NOMO-1 treated with dmso at 0.1 percent for 144 hours (cell line): ENCODE measurements around the gene ACTG1.

ENCODE experiments used
- DNase-seq: peaks from one replicate; lab custom pipeline; 2025; ENCODE audit not compliant: unreplicated experiment; lab: John Stamatoyannopoulos, UW

ACTG1 gene

GRCh38 chr17:81482673-81483072, 29.9 kb downstream of the ACTG1 start:
- DNase-seq = no peak

- DNase-seq = no peak
These were observed 30.6 kb downstream of the ACTG1 start for GRCh38 chr17:81481815-81482505.

GRCh38 chr17:81481073-81481799, 31.4 kb downstream of the ACTG1 start:
- peak; percentile 79 for DNase-seq

DNA sequence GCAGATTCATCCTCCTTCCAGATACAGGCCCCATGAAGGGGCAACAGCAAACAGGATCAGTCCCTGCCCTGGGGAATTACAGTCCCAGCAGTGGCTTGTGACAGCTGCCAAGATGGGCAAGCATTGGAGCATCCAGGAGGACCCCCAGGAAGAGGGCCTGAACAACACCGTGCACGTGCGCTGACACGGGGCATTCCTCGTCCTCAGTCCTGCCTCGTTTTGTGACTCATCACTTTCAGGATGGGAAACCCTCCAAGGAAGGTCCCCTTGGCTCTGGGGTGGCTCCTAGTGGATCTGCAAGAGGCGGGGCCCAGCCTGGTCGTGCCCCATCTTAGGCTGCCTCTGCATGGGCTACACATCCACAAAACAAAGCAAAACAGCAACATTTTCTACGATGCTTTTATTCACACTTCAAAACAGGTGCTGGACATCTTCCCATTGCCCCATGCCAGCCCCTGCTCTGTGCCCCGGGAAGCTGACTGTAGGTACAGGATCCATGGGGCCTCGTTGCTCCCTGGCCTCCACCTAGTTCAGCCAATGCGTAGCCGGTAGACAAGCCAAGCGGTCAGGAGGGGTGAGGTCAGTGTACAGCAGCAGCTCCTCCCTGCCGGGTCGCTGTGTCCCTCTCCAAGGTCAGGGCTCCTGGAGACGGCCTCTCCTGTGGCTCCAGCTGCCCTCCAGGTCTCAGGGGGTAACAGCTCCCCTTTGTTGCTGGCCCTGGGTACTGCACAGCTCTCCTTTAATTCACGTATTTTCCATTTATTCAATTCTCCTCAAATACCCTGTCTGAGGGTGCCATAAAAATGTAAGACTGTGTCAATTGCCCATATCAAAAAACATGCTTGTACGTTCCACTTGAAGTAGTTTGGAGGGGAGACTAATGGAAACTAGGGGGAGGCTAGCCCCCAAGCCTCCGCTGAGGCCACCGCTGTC, 32.2 kb downstream of the ACTG1 start:
- no peak for DNase-seq

DNA sequence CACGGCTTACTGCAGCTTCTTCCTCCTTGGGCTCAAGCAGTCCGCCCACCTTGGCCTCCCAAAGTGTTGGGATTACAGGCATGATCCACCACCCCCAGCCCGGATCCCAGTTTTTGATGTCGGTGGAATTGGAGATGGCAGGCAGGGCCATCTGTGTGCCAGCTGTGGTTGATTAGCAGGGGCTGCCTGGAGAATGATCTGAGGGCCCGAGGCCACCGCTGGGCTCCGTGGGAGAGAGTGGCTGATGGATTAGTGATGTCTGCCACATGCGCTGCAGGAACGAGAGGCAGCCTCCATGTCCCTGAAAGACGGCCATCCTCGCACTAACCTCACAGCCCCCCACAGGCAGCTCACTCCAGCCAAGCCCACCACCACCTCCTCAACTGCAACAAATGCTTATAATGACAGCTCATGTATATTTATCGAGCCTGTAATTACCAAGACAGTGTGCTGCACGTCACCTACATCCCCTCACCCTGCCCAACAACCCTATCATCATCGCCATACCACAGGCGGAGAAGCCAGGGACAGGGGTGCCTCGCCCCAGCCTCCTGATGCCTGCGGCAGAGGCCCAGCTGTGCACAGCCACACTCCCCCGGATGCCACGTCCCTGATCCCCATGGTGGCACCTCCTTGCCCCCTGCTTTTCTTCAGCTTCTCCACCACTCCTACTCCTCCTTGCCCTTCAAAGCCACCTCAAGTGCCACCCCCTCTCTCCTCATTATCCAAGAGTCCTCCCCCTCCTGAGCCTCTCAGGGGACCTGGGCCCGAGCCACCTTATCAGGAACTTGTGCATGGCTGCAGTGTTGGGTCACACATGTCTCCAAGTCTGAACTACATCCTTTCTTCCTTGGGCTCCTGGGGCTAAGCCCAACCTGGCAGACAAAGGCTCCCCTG, 33.2 kb downstream of the ACTG1 start:
- DNase-seq = no peak

- no peak for DNase-seq
These were observed 34.5 kb downstream of the ACTG1 start for GRCh38 chr17:81478119-81478518.

- no peak for DNase-seq
These were observed 35.4 kb downstream of the ACTG1 start for GRCh38 chr17:81477173-81477572.

DNA sequence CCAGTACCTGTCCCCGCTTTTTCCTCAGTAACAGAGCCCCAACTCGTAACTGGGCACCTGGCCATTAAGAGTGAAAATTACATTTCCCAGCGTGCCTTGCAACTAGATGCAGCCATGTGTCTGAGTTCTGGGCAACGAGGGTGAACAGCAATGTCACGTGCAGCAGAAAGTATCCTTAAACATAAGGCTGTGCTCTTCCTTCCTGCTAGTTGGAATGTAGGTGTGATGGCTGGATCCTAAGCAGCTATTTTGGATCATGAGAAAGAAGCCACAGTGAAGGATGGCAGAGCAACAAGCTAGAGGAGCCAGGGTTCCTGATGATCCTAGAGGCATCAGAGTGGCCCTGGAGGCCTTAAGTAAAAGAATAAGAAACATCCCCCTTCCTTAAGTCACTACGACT, 36.0 kb downstream of the ACTG1 start:
- no peak for DNase-seq

- DNase-seq = no peak
These were observed 36.5 kb downstream of the ACTG1 start for GRCh38 chr17:81476097-81476496.

GRCh38 chr17:81474958-81475357, 37.6 kb downstream of the ACTG1 start:
- DNase-seq = no peak

DNA sequence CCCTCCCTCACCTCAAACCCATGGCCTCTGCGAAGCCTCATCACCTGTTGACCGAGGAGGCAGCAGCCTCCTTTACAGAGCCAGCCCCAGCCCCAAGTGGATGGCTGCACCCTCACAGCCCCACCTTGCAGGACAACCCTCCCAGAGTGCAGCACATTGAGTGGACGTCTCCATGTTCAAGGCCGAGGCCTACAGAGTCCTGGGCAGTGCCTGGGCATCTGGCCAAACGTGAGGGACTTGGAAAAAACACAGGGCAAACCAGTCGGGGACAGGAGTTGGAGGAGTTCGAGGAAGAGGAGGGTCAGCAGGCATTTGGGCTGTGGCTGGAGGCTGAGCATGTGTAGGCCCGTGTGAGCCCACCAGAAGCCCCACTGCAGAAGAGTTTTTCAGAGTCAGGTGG, 39.6 kb downstream of the ACTG1 start:
- no peak for DNase-seq

GRCh38 chr17:81471818-81472456, 40.7 kb downstream of the ACTG1 start:
- DNase-seq = no peak

GRCh38 chr17:81470944-81471817, 41.4 kb downstream of the ACTG1 start:
- no peak for DNase-seq

DNA sequence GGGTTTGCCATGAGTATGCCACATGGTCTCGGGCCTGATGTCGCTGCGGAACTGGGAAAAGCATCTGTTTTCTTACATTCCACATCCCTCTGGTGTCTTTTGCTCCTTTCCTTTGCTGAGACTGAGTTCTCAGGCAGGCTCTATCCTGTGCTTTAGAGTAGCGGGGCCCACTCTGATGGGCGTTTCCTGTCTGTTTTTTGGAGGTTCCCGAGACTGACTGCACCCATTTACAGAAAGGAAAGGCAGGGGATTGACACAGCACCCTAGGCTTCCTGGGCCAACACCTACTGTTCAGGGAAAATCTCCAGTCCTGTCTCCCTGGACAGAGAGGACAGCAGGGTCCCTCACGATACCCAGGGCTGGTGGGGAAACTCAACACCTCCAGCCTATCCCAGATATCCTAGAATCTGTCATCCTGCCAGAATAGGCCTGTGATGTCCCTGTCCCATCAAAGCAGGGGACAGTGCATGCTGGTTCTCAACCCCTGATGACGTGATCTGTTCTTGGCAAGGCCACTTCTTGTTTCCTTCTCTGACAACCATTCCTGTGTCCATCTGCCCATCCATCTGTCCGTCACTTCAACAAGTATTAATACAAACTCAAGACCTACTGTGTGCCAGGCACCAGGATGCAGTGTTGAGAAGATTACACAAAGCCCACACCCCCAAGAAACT, 42.2 kb downstream of the ACTG1 start:
- no peak for DNase-seq

DNA sequence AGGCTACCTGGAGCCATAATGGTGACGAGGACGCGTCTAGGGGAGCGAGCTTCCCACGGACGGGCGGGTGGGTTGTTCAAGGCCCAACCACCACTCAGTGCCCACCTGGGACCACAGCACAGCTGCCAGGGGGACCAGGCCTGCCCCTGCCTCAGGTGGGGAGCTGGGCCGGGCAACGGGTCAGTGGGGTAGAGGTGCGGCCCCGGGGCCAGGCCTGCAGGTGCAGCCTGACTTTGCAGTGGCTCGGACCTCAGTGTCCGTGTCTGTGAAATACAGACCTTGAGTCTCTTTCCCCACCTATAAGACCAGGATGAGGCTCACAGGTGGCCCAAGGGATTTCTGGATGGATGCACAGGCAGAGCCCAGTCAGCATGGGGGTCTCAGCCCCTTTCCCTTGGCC, 43.3 kb downstream of the ACTG1 start:
- DNase-seq = no peak

DNA sequence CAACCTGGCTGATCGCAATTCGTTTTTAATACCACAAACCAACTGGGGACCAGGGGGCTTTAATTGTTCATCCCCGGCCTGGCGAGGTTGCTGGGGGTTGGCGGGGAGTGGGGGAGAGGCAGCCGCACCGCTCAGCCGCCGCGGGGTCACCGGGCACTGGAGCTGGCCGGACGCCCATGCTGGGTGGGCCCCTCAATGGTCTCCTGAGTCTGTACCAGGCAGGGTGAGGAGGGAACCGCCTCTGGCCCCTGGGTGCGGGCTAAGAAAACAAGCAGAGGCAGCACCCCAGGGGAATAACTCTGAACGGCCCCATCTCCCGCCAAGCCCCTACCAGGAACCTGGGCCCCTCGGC, 43.9 kb downstream of the ACTG1 start:
- no peak for DNase-seq

DNA sequence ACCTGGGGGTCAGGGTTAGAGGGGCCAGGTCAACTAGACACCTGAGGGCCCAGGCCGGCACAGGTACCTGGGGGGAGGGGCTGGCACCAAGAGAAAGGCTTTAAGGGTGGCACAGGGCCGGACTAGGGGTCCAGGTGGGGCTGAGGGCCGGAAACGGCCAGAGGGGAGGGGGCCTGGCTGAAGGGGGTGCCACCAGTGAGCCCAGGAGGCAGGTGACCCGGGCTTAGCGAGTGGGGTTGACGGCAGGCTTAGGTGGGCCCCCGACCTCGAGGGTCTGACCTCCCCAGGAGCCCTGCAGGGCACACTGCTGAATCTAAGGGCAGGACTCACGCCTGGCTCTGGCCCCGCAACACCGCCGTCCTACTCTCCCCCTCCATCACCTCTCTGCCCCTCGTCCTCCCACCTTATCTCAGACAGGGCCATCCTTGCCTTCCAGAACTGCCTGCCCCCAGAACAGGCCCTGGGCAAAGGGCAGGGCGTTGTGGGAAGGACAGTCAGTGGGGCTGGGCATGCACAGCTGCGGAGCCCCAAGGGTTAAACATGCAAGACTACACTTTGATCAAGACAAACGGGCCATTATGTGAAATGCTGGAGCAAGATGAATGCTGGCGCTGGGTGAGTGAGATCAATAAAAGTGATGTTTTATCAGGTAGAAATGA, 44.4 kb downstream of the ACTG1 start:
- no peak for DNase-seq
